GM12874 (cell line): ENCODE results near the gene HRK.

Source experiments
- CTCF ChIP-seq: IDR thresholded peaks from 2 replicates; pipeline ENCODE4 v1.5.1; 2011; ENCODE audit warnings: low read depth, mild to moderate bottlenecking, control low read depth, low read length, moderate library complexity; ENCODE audit not compliant: insufficient read depth

The HRK gene

GRCh38 chr12:116818341-116818856 is 62.8 kb downstream of the HRK start:
- TF ChIP-seq CTCF, result no peak

GRCh38 chr12:116813271-116814041 is 67.8 kb downstream of the HRK start:
- TF ChIP-seq CTCF, result no peak

GRCh38 chr12:116812238-116812637 is 69.0 kb downstream of the HRK start:
- no peak for TF ChIP-seq CTCF

- TF ChIP-seq CTCF, result no peak
Observed at GRCh38 chr12:116808113-116809105, 72.8 kb downstream of the HRK start.

GRCh38 chr12:116807546-116807945 is 73.7 kb downstream of the HRK start:
- TF ChIP-seq CTCF, result no peak

GRCh38 chr12:116806845-116807440 is 74.3 kb downstream of the HRK start:
- no peak for TF ChIP-seq CTCF
